Transverse colon (tissue), 4 donors: ENCODE measurements around the gene POLR3A.

Experiments
- POLR2A ChIP-seq: fragments of 450-650 bp; IDR thresholded peaks from one replicate; pipeline ENCODE4 v1.6.1; 2016; ENCODE audit warnings: antibody characterized with exemption, mild to moderate bottlenecking, moderate library complexity
- POLR2AphosphoS5 ChIP-seq, 3 donors: sonication (generic); formaldehyde crosslinking; IDR thresholded peaks; one replicate each; pipeline ENCODE4 v1.6.1; 2016; ENCODE audit warnings: antibody characterized with exemption in 3 of 3
- TF ChIP-seq, protein P1 (sequence below), 5 experiments: fragments of 200-600 bp in 3 of 5; fragments of 450-650 bp in 2 of 5; sonication (generic) in 3 of 5; IDR thresholded peaks; 1 replicate in 2 of 5; 2 replicates in 3 of 5; pipeline ENCODE4 v1.5.1; 2016 to 2017; ENCODE audit warnings: antibody characterized with exemption in 5 of 5, inconsistent platforms in 3 of 5, mild to moderate bottlenecking in 2 of 5, moderate library complexity in 1 of 5

GRCh38 chr10:77972148-77972547 lies 57.2 kb downstream of the POLR3A start:
- TF ChIP-seq POLR2A (no peak), POLR2AphosphoS5 (IDR thresholded peaks at IDR 0.05) (no peak)
- TF ChIP-seq, protein P1, sequence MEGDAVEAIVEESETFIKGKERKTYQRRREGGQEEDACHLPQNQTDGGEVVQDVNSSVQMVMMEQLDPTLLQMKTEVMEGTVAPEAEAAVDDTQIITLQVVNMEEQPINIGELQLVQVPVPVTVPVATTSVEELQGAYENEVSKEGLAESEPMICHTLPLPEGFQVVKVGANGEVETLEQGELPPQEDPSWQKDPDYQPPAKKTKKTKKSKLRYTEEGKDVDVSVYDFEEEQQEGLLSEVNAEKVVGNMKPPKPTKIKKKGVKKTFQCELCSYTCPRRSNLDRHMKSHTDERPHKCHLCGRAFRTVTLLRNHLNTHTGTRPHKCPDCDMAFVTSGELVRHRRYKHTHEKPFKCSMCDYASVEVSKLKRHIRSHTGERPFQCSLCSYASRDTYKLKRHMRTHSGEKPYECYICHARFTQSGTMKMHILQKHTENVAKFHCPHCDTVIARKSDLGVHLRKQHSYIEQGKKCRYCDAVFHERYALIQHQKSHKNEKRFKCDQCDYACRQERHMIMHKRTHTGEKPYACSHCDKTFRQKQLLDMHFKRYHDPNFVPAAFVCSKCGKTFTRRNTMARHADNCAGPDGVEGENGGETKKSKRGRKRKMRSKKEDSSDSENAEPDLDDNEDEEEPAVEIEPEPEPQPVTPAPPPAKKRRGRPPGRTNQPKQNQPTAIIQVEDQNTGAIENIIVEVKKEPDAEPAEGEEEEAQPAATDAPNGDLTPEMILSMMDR (IDR thresholded peaks at IDR 0.05), result no peak
